ENCODE measurements around the gene ECE1.

- no peak for TF ChIP-seq CTCF (conservative IDR thresholded peaks at IDR 0.05 in 1 of 2, IDR thresholded peaks at IDR 0.05 in 1 of 2; ENCODE audit: low read depth in 1 of 2, low read length in 2 of 2)
- no peak for TF ChIP-seq EZH2 (IDR thresholded peaks at IDR 0.05; ENCODE audit: low read length, missing control alignments)
Measured at GRCh38 chr1:21267191-21268077, 22.8 kb downstream of the ECE1 start.
